ENCODE measurements around the gene OR2A14. TPM values are rescaled to one million over a fixed set of nuclear protein-coding genes. Genes with fewer than 3 reads are reported as not detected.

Gene OR2A14
- total RNA-seq, 1 experiment from 2014 or later, result not detected

DNA sequence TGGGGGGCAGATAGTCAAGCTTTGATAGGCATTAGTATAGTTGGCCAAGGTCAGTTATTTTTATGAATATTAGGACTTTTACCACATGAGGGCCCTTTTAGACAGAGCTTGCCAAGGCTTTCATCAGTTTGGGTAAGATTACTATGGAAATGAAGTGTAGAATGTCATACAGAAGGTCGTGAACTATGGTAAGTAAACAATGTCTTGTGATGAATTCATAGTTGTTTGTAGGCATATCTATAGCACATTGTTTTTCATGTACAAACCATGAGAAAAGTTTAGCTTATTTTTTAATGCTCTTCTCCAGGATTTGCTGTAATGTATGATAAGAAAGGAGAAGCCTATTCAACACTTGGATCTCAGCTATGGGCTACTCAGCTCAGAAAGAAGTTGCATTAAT is 9.3 kb upstream of the OR2A14 start:
- H3K4ac ChIP-seq (ENCODE audit: low read depth, low read length), result no peak overlapping the region
- H3K9me3 ChIP-seq (ENCODE audit: control insufficient read depth, low read depth, low read length), result no peaks in the 10 kb centered on the region
- no peak overlapping the region for H4K5ac ChIP-seq (ENCODE audit: insufficient read length, low read depth, low read length)
- no peaks in the 10 kb centered on the region for H4K20me1 ChIP-seq (ENCODE audit: control insufficient read depth, insufficient read depth, insufficient read length)
- WGBS (ENCODE audit: extremely low coverage, insufficient read length, low lambda C conversion rate), result no CpG with 5 or more reads among the region's 1 CpG
- TF ChIP-seq, protein P1, sequence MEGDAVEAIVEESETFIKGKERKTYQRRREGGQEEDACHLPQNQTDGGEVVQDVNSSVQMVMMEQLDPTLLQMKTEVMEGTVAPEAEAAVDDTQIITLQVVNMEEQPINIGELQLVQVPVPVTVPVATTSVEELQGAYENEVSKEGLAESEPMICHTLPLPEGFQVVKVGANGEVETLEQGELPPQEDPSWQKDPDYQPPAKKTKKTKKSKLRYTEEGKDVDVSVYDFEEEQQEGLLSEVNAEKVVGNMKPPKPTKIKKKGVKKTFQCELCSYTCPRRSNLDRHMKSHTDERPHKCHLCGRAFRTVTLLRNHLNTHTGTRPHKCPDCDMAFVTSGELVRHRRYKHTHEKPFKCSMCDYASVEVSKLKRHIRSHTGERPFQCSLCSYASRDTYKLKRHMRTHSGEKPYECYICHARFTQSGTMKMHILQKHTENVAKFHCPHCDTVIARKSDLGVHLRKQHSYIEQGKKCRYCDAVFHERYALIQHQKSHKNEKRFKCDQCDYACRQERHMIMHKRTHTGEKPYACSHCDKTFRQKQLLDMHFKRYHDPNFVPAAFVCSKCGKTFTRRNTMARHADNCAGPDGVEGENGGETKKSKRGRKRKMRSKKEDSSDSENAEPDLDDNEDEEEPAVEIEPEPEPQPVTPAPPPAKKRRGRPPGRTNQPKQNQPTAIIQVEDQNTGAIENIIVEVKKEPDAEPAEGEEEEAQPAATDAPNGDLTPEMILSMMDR (conservative IDR thresholded peaks at IDR 0.05), result no peak
- H3K18ac ChIP-seq (ENCODE audit: insufficient read length, low read depth, low read length), result no peak overlapping the region
- H2AK5ac ChIP-seq (ENCODE audit: insufficient read length, low read length), result no peak overlapping the region
- H3K27ac ChIP-seq (ENCODE audit: insufficient read length, low read depth, low read length), result no peak overlapping the region
- no peaks in the 10 kb centered on the region for H3K4me1 ChIP-seq (ENCODE audit: insufficient read depth, low read length)
- no peak overlapping the region for H3K4me3 Mint-ChIP-seq
- no peaks in the 10 kb centered on the region for H3K36me3 Mint-ChIP-seq (ENCODE audit: insufficient read depth in 1 of 3, low read depth in 3 of 3)
- no peaks in the 10 kb centered on the region for H3K79me2 ChIP-seq (ENCODE audit: insufficient read depth, low read length)
- no peaks in the 10 kb centered on the region for H3K79me1 ChIP-seq (ENCODE audit: insufficient read depth, low read depth, low read length, poor library complexity, severe bottlenecking)
- no peak overlapping the region for H4K91ac ChIP-seq (ENCODE audit: insufficient read length, low read depth, low read length)
- H3K9ac ChIP-seq (ENCODE audit: extremely low read depth, insufficient read length, low read length), result no peak overlapping the region
- H4K8ac ChIP-seq (replicated peaks; ENCODE audit: insufficient read length, low read depth, low read length), result no peak overlapping the region
- no peak overlapping the region for H2AFZ ChIP-seq (ENCODE audit: low read length)
- H3K9me3 Mint-ChIP-seq, result no peaks in the 10 kb centered on the region
- no peak overlapping the region for H3K56ac ChIP-seq (ENCODE audit: insufficient read length, low read depth, low read length)
- H3T11ph ChIP-seq (ENCODE audit: low read length), result no peak overlapping the region
- no peak overlapping the region for H2BK5ac ChIP-seq (ENCODE audit: insufficient read length, low read length)
- no peak overlapping the region for H2BK12ac ChIP-seq (ENCODE audit: insufficient read length, low read depth, low read length)
- H2BK15ac ChIP-seq (ENCODE audit: low read depth, low read length), result no peak overlapping the region
- no peak overlapping the region for H3K23ac ChIP-seq (ENCODE audit: insufficient read length, low read depth, low read length)
- H2BK120ac ChIP-seq (ENCODE audit: low read depth, low read length, poor library complexity, severe bottlenecking), result no peak overlapping the region
- no peak overlapping the region for H3K4me2 ChIP-seq (ENCODE audit: insufficient read depth, insufficient read length, low read length)
- no peak overlapping the region for H3K14ac ChIP-seq (ENCODE audit: insufficient read depth, low read length)
- no peaks in the 10 kb centered on the region for H3K27me3 ChIP-seq (ENCODE audit: insufficient read depth, low read length)
- DNase-seq, result no peak
- H3K4me1 Mint-ChIP-seq, result no peaks in the 10 kb centered on the region
- no peak overlapping the region for H2BK20ac ChIP-seq (ENCODE audit: low read depth, low read length, poor library complexity, severe bottlenecking)
- H3K27ac Mint-ChIP-seq, result no peak overlapping the region
- H3K23me2 ChIP-seq (ENCODE audit: insufficient read length, low read depth, low read length, poor library complexity, severe bottlenecking), result no peaks in the 10 kb centered on the region
- H3K27me3 Mint-ChIP-seq (ENCODE audit: low read depth), result peaks cover 2% of the 10 kb centered on the region; the same call in 1 of the 2 replicates

Measured in H9 (cell line).